GM18511 (cell line): ENCODE data around the gene SEC24D.

Source experiments
- ATAC-seq: cut with Tn5 transposase; IDR thresholded peaks from one replicate; pipeline ENCODE4 v1.9.1; 2021; ENCODE audit warnings: mild to moderate bottlenecking, moderate library complexity; ENCODE audit not compliant: unreplicated experiment

SEC24D gene

DNA sequence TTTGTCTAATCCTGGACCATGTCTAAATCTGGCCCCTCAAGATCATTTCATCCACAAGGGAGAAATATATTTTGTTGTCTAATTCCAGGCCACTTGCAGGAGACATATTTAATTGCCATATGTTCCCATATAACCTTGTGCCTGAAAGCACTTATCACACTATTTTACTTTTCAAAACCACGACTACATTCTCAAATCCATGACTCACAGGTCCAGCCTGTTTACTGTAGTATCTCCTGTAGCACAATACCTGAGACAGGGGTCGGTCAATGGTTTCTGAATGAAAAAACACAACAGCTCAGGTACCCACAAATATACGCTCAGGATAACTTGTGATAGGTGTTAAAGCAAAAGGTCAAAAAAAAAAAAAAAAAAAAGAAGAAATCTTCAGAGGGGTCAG lies 60.9 kb downstream of the SEC24D start:
- ATAC-seq: no peak

DNA sequence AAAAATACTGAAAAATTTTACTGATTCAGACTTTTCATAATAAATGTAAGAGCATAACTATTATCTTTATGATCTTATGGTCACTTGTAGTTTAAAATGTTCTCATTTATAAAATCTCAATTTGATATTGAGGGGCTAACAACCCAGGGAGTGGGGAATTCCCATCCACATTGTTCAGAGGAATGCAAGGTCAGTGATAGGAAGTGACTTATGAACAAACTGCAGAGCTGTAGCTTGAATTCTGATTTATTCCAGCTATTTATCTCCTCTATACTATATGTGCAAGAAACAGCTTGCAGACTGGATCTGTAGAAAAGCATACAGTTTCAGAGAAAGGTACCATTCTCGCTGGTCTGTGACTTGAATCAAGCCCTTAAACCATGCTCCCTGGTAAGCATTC lies 61.6 kb downstream of the SEC24D start:
- ATAC-seq: no peak

DNA sequence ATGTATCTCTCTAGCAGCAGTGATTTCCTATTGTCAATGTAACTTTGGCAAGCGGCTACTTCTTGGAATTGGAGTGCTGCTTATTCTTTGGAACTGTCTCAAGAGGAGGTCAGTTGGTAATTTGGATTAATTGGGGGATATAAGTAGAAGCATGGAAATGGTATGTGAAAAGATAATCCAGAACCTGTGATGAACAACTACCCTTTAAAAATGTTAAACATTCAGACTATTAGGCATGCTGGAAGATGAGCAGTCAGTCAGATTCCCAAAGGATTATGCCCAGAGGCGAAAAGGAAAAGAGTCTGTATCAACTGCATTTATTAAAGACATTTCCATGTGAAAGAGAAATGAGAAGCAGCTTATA lies 62.5 kb downstream of the SEC24D start:
- no peak for ATAC-seq

DNA sequence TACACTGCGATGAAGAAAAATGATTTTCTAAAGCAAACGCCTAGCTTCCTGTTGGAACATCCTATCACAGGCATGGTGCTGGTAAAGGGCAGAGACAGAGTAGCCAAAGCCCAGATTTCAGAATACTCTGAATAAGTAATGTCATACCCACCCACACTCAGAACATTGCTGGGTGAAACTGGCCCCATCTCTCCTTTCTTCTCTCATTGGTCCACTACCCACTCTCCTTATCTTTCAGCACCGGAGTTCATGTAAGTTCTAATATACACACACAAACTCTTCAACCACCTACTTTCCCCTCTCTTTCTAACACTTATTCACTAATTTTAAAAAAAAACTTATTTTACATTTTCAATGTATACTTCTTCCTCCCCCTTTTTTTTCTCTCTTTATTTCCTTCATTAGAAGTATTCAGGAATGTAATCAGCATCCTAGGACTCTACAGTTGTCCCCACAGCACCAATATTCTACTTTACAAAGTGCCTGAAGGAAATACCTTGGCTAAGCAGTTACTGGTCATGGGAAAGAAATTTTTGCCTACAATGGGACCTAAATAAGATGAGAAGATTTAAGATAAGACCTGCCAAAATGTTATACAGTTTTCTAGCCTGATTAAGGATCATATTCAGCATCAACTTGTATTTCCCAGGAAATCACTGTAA lies 63.0 kb downstream of the SEC24D start:
- ATAC-seq: peak; percentile 7

- peak; percentile 82 for ATAC-seq
These were observed 63.7 kb downstream of the SEC24D start for GRCh38 chr4:118772081-118772766.

GRCh38 chr4:118770741-118771187 lies 65.2 kb downstream of the SEC24D start:
- ATAC-seq: no peak

DNA sequence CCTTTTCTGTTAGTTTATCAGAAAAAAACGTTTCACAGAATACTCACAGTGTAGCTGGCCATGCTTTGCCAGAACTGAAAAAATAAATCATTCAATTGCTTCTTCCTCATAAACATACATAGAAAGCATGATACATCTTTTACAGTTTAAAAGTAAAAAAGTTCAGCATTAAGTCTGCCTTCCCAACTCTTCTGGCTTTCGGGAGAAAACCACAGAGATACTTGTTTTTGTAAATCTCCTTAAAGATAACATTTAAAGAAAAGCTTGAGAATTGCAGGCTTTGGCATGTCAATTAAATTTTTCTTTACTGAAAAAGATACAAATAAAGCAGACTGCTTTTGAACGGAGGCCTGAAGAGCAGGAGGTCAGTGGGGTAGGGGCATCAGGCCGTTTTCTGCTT lies 66.8 kb downstream of the SEC24D start:
- ATAC-seq: no peak

- no peak for ATAC-seq
These were observed 68.8 kb downstream of the SEC24D start for GRCh38 chr4:118767109-118767508.

GRCh38 chr4:118765399-118765798 lies 70.5 kb downstream of the SEC24D start:
- ATAC-seq: no peak

DNA sequence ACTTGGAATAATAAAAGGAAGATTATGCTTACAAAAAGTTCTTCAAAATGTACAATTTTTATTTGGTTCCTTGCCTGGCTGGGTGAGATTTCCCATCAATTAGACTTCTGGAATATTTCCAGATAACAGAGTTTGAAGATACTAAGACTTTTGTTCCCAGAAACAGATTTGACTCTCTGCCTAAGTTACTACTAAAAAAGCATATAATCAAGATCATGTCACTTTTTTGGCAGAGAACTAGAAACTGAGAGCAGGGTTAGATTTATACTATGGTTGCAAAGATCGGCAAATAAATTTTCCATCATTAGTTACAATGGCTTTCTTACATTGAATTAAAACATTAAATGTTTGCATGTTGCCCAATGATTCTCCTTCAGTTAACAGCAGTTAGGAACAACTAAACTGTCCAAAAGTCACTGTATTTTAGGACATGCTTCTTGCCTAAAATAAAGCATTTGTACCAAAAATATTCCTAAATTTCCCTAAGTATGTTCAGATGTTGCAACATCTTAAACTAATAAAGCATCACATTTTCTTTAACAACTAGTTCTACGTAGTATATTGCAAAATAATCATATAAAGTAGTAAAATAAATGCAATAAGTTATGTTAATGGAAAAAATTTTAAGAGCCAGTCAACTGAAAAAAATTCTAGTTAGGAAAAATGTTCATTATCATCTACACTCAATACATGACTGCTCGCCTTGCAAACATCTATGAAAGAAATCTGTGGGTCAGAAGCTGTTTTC lies 73.0 kb downstream of the SEC24D start:
- no peak for ATAC-seq

DNA sequence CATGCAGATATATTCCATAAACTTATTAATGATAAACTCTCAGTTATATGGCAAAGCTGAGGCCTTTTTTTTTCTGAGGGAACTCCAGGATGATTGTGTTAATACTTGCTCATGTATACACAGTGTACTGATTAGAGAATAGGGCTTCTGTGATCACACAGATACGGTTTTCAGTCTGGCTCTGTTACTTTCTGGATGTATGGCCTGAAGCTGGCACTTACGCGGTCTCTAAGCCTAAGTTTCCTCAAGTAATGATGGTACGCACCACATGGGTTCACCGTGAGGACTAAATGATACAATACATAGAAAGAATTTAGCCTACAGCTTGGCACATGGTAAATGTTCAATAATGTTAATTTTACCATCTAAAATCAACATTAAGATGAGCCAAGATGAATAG lies 73.8 kb downstream of the SEC24D start:
- no peak for ATAC-seq

GRCh38 chr4:118761397-118762016 lies 74.4 kb downstream of the SEC24D start:
- no peak for ATAC-seq

DNA sequence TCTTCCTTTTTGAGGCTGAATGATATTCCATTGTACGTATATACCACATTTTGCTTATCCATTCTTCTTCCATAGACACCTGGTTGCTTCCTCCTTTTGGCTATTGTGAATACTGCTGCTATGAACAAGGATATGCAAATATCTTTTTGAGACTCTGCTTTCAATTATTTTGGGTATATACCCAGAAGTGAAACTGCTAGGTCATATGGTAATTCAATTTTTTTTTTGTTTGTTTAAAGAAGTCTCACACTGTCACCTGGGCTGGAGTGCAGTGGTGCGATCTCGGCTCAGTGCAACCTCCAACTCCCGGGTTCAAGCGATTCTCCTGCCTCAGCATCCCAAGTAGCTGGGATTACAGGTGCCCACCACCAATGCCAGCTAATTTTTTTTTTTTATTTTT lies 75.4 kb downstream of the SEC24D start:
- ATAC-seq: peak; percentile 99

DNA sequence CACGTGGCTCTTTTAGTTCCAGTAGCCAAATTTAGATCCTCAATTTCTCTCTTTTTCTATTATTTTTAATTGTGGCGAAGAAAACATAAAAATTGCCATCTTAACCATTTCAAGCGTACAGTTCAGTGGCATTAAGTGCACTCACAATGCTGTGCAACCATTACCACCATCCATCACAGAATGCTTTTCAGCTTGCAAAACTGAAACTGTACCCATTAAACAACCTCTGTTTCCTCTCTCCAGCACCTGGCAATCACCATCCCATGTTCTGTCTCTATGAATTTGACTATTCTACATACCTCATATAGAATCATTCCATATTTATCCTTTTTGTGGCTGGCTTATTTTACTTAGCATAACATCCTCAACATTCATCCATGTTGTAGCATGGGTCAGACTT lies 75.8 kb downstream of the SEC24D start:
- ATAC-seq: peak; percentile 44

GRCh38 chr4:118759481-118759880 lies 76.4 kb downstream of the SEC24D start:
- no peak for ATAC-seq

GRCh38 chr4:118758293-118758692 lies 77.6 kb downstream of the SEC24D start:
- no peak for ATAC-seq

- ATAC-seq: no peak
These were observed 78.1 kb downstream of the SEC24D start for GRCh38 chr4:118757761-118758251.

- ATAC-seq: no peak
These were observed 79.0 kb downstream of the SEC24D start for GRCh38 chr4:118756958-118757357.

DNA sequence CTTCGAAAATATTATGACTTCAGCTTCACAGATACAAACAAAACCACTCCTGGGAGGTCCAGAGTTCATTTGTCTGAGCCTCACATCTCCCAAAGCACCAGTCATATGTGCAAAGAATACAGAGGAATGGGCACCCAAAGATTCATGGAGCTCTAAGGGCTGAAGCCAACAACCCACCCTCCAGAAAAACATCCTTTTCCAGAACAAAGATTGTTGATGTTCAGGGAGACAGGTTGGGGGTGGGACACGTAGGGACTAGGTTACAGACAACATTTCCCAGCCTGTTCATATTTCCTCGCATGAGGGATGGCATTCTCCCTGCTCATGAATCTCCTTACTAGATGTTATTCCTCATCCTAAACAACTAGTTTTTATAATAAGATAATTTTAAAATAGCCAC lies 79.5 kb downstream of the SEC24D start:
- no peak for ATAC-seq

GRCh38 chr4:118755438-118756226 lies 80.3 kb downstream of the SEC24D start:
- ATAC-seq: no peak

DNA sequence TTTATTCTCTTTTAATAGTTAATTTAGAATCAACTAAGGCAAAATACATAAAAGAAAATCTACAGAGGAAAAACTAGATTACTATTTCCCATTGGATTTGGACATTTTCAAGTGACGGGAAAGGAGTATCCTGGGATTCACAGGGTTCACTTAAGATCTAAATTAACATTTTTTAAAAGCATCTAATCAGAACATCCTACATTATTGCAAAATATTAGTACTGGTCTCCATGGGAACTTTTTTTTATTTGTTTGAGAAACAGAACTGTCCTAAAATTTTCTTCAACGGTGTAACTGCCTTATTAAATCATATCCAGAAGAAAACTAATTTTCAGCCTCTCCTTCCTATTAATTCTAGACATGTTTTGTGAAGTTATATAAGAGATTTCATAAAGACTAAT lies 81.0 kb downstream of the SEC24D start:
- no peak for ATAC-seq
